Measurements from ENCODE around the gene OSCP1. TPM values are rescaled to one million over a fixed set of nuclear protein-coding genes. Genes with fewer than 3 reads are reported as not detected.

OSCP1 gene
- total RNA-seq, 4 donors from 2014 or later = 8.2 to 10.8 (median 9.6) TPM

DNA sequence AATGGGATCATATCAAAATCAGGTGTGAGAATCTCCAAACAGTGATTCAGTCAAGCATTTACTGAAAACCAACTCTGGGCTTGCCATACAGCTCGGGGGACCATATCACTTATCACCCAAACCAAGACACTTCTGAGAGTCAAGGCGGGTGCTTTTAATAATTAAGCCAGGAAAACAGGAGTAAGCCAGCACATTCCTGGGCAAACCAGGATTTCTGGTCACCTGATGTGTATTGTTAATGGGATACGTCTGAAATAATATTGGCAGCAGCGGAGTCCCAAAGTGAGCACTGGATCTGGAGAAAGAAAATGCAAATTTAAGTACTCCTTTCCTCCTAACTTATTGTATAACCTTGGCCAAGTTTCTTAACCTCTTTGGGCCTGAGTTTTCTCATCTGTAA lies 17.6 kb downstream of the OSCP1 start:
- peaks cover 13 to 67% (median 35%) of the 10 kb centered on the region in 4 donors for H3K36me3 ChIP-seq
- intact Hi-C loops (cut with DNase I) = no loop called here
- no peak overlapping the region for H3K4me3 ChIP-seq
- no peak for TF ChIP-seq POLR2A (IDR thresholded peaks at IDR 0.05; ENCODE audit: low read depth)
- H3K27ac ChIP-seq (replicated peaks in 1 of 4) = no peak overlapping the region
- H3K27me3 ChIP-seq = no peaks in the 10 kb centered on the region
- H3K4me1 ChIP-seq = no peaks in the 10 kb centered on the region
- DNase-seq (ENCODE audit: extremely low spot score) = no peak
- H3K9me3 ChIP-seq = no peaks in the 10 kb centered on the region
- WGBS = 81% methylated on average over 4 of the region's 4 CpGs

DNA sequence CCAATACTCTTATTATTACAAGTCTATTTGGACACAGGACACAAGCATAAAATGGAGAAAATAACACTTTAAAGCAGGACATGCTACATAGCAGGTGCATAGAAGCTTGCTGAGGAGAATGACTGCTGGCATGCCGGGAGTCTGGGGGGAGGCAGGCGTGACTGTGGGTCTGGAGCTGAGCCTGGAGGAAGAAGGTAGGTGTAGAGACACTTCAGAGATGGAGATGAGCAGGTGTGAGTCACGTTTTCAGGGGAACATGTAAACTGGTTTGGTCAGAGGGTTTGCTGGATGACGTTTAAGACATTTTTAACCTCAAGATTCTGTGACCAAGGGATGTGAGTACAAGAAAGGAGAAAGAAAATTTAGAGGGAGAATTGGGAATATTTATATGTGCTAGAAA lies 24.5 kb downstream of the OSCP1 start:
- Histone ChIP-seq H3K9me3 (no peaks in the 10 kb centered on the region), H3K4me3 (no peak overlapping the region), H3K27me3 (no peaks in the 10 kb centered on the region), H3K36me3 (peaks cover 17 to 74% (median 43%) of the 10 kb centered on the region in 4 donors), H3K4me1 (peaks cover 0 to 3% (median under 1%) of the 10 kb centered on the region in 4 donors), H3K27ac (replicated peaks in 1 of 4) (no peak overlapping the region)
- intact Hi-C loops (cut with DNase I) = loop anchor here (10.0 kb wide), 1 partner anchor 291 kb away; no protein-coding TSS in a partner anchor
- 79% methylated on average over 4 of the region's 4 CpGs for WGBS
- no peak for DNase-seq (ENCODE audit: extremely low spot score)
- TF ChIP-seq CTCF (IDR thresholded peaks at IDR 0.05) (no peak), POLR2AphosphoS5 (IDR thresholded peaks at IDR 0.05) (no peak), POLR2A (IDR thresholded peaks at IDR 0.05; ENCODE audit: low read depth) (no peak), EP300 (IDR thresholded peaks at IDR 0.05) (no peak)

- TF ChIP-seq POLR2A (IDR thresholded peaks at IDR 0.05; ENCODE audit: low read depth) (no peak), CTCF (IDR thresholded peaks at IDR 0.05) (no peak), EP300 (IDR thresholded peaks at IDR 0.05) (no peak), POLR2AphosphoS5 (IDR thresholded peaks at IDR 0.05) (no peak)
- 87% methylated on average over 7 of the region's 7 CpGs for WGBS
- H3K9me3 ChIP-seq = no peaks in the 10 kb centered on the region
- DNase-seq (ENCODE audit: extremely low spot score) = no peak
- intact Hi-C loops (cut with DNase I) = loop anchor here (2.0 to 10.0 kb wide), 4 partner anchors 53 to 323 kb away; no protein-coding TSS in a partner anchor
- H3K4me3 ChIP-seq = no peak overlapping the region
- peaks cover 0 to 14% (median 8%) of the 10 kb centered on the region in 4 donors for H3K4me1 ChIP-seq
- H3K27me3 ChIP-seq = no peaks in the 10 kb centered on the region
- H3K36me3 ChIP-seq = peaks cover 16 to 73% (median 39%) of the 10 kb centered on the region in 4 donors
- H3K27ac ChIP-seq (replicated peaks in 1 of 4) = no peak overlapping the region
Observed at GRCh38 chr1:36421649-36422048, 28.6 kb downstream of the OSCP1 start.

DNA sequence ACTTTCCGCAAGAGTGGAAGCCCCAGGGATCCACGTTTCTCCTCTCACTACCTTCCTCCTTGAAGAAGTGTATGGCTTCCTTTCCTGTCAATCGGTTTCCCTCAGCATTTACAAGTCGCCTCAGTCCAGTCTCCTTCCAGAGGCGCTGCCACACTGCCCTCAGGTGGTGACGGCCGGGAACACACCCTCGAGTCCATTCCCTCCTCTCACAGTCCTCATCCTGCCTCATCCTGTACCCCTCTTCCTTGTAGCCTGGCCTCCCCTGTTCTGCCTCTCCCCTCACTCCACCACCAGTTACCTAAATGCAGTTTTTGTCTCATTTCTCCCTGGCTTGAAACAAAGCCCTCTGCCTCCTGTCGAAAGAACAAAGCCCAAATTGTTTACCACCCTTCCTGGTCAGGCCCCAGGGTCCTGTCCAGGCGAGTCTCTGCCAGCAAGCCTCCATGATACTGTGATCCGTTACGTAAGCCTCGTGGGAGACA lies 29.4 kb downstream of the OSCP1 start:
- peak; percentile 97 for DNase-seq (ENCODE audit: extremely low spot score)
- TF ChIP-seq POLR2AphosphoS5 (IDR thresholded peaks at IDR 0.05) = peak in 1 of 2 donors; percentile 66
- no peak for TF ChIP-seq POLR2A (IDR thresholded peaks at IDR 0.05; ENCODE audit: low read depth)
- no peak for TF ChIP-seq EP300 (IDR thresholded peaks at IDR 0.05)
- TF ChIP-seq CTCF (IDR thresholded peaks at IDR 0.05) = peak; percentile 93 to 96 (median 94)
- intact Hi-C loops (cut with DNase I) = loop anchor here (2.0 to 10.0 kb wide), 4 partner anchors 52 to 322 kb away; no protein-coding TSS in a partner anchor
- peaks cover 0 to 14% (median 8%) of the 10 kb centered on the region in 4 donors for H3K4me1 ChIP-seq
- H3K9me3 ChIP-seq = no peaks in the 10 kb centered on the region
- 18% methylated on average over 13 of the region's 13 CpGs for WGBS
- peak overlapping the region in 2 of 4 donors; percentile 9 to 13 for H3K27ac ChIP-seq (replicated peaks in 1 of 4)
- no peaks in the 10 kb centered on the region for H3K27me3 ChIP-seq
- peaks cover 16 to 69% (median 36%) of the 10 kb centered on the region in 4 donors for H3K36me3 ChIP-seq
- no peak overlapping the region for H3K4me3 ChIP-seq

DNA sequence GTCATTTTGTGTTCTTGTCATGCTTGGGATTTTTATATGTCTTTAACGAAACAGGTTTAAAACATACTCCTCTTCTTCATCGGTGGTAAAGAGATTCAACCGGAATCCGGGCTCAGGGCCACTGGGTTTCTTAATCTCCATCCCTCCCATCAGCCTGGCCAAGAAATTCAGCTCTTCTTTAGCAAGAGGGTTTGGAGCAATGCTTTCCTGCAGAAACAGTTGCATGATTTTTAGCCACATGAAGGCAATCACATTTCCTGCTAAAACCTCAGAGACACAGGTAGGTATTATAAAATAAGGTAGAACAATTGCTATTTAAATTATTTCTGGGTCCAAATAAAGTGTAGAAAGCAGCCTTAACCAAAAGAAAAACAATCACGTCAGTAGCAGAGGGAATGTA lies 29.8 kb downstream of the OSCP1 start:
- TF ChIP-seq POLR2AphosphoS5 (IDR thresholded peaks at IDR 0.05) = no peak
- TF ChIP-seq POLR2A (IDR thresholded peaks at IDR 0.05; ENCODE audit: low read depth) = no peak
- TF ChIP-seq EP300 (IDR thresholded peaks at IDR 0.05) = no peak
- TF ChIP-seq CTCF (IDR thresholded peaks at IDR 0.05) = no peak
- Histone ChIP-seq H3K27ac (replicated peaks in 1 of 4) (peak overlapping the region in 1 of 4 donors; percentile 9), H3K36me3 (peaks cover 16 to 64% (median 34%) of the 10 kb centered on the region in 4 donors), H3K9me3 (no peaks in the 10 kb centered on the region), H3K27me3 (no peaks in the 10 kb centered on the region), H3K4me3 (no peak overlapping the region), H3K4me1 (peaks cover 0 to 14% (median 8%) of the 10 kb centered on the region in 4 donors)
- DNase-seq (ENCODE audit: extremely low spot score) = no peak
- WGBS = 25% methylated on average over 5 of the region's 5 CpGs
- intact Hi-C loops (cut with DNase I) = loop anchor here (2.0 to 10.0 kb wide), 4 partner anchors 52 to 322 kb away; no protein-coding TSS in a partner anchor

Measured in esophagus muscularis mucosa (tissue), 4 donors.